NCI-H2227 (cell line): ENCODE results near the gene ELOA.
"Not testable (repeated sequence)": the region's sequence is repeated elsewhere in the genome, so short reads cannot be mapped to it uniquely, and the experiment has no call there.

ENCODE experiments used
- DNase-seq: peaks from one replicate; lab custom pipeline; 2025; ENCODE audit not compliant: unreplicated experiment; lab: John Stamatoyannopoulos, UW

The ELOA gene

DNA sequence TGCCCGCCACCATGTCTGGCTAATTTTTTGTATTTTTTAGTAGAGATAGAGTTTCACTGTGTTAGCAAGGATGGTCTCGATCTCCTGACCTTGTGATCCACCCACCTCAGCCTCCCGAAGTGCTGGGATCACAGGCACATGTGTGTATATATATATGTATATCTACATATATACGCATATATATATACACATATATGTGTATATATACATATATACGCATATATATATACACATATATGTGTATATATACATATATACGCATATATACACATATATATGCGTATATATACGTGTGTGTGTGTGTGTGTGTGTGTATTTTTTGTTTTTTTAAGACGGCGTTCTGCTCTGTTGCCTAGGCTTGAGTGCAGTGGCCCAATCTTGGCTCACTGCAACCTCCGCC is 39.9 kb downstream of the ELOA start:
- DNase-seq: not testable (repeated sequence)

DNA sequence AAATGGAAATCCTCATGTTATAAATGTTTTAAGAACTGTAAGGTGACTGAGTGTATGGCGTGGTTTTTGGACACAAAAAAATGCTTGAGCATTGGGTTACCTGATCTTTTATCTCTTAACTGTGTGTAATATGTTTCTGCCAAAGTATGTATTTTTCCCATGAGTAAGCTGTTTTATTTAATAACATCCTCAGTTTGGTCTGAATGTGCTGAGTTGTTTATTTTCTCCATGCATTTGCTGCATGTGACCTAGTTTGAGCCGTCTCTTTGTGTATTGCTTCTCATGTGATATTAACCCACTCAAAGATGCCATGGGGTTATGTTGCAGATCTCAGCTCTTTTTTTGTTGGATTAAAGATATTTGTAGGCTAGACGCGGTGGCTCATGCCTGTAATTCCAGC is 41.6 kb downstream of the ELOA start:
- no peak for DNase-seq

DNA sequence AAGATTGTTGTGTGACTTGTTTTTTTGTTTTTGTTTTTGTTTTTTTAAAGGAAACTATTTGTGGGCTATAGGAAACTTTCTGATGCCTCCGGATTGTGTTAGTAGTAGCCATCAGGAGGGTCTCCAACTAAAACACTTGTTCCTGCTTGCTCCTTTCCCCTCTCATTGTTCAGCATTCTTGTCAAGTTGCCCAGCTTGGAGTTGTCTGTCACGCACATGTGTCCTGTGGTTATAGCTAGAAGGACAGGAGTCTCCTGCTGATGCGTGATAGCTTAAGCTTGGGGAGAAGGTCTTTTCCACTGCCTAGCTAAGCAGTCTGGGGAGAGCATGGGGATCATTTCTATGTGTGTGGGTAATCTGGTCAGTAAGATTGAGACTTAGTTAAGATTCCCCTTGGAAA is 44.4 kb downstream of the ELOA start:
- no peak for DNase-seq

DNA sequence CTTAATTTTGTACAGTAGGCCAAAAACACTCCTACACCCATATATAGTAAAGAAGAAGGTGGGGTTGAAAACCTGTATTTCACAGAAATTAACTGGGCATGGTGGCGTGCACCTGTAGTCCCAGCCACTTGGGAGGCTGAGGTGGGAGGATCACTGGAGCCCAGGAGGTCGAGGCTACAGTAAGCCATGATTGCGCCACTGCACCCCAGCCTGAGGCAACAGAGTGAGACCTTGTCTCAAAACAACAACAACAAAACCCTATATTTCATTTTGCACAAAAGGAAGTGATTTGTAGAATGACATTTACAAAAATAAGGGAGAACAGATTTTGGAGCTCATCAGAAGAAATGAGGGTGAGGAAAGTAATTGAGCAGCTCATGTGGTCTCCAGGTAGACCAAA is 45.4 kb downstream of the ELOA start:
- no peak for DNase-seq

DNA sequence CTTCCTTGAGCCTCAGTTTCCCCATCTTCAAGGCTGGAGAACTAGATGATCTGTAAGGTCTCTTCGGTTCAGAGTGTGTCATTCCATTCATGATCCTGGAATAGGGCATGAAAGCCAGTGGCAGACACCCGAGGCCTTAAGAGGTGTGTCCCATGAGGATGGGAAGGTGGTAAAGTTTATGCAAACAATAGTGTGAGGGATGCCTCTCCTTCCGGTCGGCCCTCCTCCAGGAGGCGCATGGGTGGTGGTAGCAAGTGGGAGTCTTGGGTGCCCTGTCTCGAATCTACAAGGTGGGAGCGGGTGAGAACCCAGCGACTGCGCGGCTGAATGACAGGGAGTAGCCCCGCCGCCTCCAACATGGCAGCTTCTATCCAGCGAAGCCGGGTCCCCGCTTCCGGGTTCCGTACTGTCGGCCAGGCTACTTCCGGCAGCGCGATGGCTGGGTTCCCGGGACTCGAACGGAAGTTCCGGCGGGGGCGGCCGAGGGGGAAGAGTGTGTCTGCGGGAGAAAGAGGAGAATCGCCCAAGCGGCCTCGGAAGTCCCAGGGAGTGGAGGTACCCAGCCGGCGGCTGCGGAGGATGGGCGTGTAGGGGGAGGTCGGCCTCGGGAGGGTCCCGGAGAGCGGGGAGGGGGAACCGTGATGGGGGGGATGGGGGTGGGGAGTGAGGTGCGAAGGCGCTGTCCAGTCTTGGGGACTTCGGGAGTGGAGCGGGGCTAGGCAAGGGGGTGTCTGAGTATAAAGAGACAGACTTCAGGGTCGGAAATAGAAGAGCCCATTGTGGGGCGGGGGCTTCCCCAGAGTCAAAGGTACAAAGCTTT is 47.6 kb downstream of the ELOA start, which contains the start of gene LYPLA2:
TSS of gene LYPLA2 (plus strand) at position 450 of the 820 bp plus-strand sequence. CDS start 1,538 bp downstream, outside the sequence.
- DNase-seq: peak; percentile 94

DNA sequence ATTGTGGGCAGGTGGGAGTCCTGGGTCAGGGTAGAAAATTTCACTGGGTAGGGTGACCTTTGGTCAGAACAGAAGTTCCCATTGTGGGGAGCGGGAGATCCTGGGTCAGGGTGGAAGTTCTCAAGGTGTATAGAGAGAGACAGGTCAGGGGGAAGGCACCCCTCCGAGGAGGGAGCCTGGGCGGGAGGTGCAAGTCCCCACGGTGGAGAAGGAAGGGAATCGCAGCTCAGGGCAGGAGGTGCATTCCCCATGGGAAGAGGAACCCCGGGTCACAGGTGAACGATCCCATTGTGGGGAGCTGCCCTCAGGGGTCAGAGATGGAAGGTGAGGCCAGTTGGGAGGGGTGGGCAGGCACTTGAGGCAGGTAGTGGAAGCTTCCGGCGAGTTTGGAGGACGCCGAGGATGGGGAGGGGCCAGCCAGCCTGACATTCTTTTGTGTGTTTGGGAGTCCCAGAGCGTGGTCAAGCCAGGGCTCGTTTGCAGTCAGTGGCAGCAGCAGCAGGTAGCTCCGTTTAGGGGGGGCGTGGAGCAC is 48.3 kb downstream of the ELOA start:
- DNase-seq: peak; percentile 28

DNA sequence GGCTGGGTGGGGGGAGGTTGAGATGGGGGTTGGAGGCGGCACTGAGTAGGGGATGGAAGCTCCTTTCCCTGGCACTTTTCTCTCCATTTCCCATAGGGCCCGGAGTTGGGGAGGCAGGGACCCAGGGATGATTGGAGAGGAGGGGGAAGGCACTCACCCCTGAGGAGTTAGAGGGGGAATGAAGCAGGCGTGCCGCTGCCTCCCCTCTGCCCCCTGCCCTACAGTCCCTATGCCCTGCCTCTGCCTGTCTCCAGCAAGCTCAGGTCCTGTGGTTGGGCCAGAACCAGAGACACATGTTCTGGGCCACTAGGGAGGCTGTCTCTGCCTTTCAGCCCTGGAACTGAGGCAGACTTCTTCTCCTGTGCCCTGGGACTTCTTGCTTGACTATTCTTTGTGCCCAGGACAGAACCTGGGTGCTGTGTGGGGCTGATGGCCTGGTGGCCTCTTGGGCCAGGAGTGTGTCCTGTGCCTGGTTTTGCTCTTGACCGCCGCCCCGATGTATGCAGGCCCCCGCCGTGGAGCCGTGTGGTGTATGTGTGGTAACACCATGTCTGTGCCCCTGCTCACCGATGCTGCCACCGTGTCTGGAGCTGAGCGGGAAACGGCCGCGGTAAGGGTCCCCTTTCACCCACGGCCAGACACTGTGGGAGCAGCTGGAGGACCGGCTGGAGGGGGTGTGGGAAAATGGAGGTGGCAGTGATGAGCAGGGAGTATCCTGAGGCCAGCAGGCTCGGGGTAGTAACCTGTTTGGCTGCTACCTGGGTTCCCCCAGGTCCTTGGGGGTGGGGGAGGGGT is 49.1 kb downstream of the ELOA start:
- no peak for DNase-seq

DNA sequence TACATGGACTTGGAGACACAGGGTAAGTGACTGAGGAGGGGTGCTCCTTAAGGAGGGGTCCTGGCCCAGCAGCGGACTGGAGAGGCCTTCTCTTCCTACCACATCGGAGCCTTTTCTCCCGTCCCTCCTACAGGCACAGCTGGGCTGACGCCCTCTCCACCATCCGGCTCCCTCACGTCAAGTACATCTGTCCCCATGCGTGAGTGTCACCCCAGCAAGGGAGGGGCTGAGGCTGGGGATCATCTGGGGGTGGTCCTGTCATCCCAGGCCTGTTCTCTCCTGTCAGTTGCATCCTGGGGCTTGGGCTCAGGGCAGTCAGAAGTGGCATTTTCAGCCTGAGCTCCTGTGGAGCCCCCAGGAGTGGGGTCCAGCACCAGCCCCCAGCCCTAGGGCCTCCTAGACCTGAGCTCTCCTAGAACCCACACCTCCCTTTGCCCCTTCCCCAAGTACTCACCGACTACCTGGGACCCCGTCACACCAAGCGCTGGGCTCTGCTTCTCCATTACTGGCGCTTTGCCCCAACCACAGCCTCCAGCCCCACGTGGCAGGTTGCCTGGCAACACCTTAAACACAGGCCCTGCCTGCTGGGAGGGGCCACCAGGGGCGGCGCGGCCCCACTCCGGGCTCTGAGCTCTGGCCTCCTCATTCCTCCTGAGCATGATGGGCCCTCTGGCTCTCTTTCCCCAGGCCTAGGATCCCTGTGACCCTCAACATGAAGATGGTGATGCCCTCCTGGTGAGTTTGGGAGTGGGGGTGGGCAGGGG is 49.9 kb downstream of the ELOA start:
- DNase-seq: peak; percentile 87

DNA sequence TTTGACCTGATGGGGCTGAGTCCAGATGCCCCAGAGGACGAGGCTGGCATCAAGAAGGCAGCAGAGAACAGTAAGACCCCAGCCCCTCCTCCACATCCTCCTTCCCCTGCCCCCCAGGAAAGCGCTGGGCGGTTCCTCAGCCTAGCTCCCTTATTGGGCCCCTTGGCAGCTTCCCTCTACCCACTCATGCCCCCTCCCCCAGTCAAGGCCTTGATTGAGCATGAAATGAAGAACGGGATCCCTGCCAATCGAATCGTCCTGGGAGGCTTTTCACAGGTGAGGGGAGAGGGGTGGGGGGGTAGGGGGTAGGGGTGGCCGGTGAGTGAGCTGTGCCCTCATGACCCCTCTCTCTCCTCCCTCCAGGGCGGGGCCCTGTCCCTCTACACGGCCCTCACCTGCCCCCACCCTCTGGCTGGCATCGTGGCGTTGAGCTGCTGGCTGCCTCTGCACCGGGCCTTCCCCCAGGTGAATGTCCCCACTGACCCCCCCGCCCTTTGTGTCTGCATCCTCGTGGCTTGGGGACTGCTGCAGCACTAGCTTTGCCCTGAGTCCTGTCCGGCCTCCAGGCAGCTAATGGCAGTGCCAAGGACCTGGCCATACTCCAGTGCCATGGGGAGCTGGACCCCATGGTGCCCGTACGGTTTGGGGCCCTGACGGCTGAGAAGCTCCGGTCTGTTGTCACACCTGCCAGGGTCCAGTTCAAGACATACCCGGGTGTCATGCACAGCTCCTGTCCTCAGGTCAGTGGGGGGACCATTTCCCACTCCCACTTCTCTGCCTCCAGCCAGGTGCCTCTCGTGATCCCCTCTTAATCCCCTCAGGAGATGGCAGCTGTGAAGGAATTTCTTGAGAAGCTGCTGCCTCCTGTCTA is 50.8 kb downstream of the ELOA start:
- peak; percentile 39 for DNase-seq

DNA sequence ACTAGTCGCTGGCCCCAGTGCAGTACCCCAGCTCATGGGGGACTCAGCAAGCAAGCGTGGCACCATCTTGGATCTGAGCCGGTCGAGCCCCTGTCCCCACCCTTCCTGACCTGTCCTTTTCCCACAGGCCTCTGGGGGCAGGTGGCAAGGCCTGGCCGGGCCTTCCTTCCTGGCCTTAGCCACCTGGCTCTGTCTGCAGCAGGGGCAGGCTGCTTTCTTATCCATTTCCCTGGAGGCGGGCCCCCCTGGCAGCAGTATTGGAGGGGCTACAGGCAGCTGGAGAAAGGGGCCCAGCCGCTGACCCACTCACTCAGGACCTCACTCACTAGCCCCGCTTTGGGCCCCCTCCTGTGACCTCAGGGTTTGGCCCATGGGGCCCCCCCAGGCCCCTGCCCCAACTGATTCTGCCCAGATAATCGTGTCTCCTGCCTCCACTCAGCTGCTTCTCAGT is 51.5 kb downstream of the ELOA start:
- DNase-seq: not testable (repeated sequence)

DNA sequence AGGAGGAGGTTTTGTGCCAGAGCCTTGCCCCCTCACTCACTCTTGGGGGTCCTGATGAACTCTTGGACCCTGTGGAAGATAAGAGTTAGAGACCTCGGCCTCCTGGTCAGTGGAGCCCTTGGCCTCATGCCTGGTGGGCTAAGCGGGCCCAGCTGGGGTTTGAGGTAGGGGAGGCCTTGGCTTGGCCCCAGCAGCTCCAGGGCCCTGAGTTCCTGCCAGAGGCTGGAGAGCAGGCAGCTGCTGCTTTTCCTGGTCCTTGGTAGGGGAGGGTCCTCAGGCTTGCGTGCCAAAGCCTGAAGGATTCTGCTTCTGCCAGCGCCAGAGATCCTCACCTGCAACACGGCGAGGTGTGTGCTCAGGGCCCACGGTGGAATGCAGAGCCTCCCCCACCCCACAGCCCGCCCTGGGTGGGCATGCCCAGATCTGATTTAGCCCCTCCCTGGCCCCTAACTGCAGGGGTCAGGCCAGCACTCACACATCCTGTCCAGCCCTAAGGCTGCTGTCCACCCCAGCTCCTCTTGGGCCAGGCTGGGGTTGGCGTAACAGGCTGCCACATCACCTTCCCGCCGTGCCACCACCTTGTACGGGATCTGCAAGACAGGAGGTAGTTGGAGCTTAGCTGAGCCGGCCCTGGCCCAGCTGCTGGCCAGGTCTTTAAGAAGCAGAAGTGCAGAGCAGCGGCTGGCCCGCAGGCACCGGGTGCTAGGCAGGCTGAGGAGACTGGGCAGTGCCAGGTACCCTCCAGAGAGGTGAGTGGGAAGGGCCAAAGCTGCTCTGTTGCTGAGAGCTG is 52.6 kb downstream of the ELOA start:
- DNase-seq: no peak

DNA sequence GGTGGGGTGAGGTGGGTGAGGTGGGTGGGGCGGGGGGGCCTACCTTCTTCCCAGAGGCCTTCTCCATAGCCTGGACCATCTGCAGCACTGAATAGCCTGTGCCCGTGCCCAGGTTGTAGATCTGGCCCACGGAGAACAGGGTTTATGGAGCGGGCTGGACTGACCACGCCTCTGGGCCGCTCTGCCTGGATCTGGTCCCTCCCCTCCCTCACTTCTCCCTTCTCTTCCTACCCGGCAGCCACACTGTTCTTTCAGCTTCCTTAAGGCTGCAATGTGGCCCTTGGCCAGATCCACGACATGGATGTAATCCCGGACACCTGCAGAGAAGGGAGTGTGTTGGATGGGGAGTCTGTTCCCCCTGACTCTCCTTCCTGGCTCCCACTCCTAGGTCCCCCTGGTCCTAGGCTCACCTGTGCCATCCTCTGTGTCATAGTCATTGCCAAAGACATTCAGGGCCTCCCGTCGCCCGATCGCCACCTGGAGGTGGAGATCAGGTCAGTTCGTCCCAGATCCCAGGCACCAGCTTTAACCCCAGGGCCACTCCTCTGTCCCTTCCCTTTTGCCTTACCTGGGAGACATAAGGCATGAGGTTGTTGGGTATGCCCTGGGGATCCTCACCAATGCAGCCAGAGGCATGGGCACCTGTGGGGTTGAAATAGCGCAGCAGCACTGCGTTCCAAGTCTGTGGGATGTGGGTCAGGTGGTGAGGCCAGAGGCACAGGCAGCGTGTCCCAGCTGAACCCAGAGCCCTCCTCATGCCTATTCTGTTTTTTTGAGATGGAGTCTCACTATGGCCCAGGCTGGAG is 53.4 kb downstream of the ELOA start:
- DNase-seq: no peak

DNA sequence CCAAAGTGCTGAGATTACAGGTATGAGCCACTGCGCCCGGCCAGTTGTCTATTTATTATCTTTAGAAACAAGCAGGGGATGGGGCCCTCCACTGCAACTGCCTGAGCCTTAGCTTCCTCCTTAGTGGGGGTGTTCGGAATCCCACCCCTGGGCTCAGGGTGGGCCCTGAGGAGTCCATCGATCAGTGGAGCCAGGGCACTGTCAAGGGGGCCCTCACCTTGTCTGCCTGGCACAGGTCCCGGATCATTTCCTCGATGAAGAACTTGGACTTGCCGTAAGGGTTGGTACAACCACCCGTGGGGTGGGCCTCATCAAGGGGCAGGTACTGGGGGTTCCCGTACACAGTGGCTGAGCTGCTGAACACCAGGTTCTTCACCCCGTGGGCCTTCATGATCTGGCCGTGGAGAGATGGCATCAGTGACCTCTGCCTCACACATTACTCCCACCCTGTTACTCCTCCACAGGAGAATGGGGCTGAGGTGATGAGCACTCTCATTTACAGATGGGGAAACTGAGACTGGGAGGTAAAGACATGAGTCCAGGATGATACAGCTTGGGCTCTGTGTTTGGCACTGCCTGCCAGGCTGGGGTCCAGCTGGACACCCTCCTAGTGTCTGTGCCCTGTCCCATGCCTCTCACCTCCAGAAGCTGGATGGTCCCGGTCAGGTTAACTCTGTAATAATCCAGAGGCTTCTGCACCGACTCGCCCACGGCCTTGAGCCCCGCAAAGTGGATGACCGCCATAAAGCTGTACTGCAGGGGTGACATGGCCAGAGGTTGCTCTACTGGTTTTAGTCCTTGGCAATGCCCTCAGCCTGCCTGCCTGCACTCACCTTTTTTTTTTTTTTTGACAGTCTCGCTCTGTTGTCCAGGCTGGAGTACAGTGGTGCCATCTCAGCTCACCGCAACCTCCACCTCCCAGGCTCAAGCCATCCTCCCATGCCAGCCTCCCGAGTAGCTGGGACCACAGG is 54.5 kb downstream of the ELOA start:
- no peak for DNase-seq

DNA sequence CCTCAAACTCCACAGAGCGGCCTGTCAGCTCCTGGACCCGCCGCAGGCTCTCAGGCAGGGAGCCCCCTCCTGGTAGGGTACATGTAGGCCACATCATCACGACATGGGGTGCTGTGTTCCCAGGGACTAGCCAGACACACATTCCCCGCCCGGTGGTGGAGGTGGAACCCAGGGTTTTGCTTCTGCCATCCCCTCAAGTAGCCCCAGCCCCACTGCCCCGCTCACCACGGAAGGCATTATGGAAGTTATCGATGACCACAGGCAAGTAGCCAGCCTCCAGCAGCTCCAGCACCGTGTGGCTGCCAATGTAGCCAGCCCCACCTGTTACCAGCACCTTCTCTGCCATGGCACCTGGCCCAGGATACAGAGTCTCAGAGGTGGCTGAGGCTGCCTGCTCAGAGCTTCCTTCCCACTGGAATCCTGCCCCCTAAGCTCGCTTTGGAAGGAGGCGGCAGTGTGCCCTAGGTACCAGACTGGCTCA is 55.4 kb downstream of the ELOA start:
- DNase-seq: no peak

DNA sequence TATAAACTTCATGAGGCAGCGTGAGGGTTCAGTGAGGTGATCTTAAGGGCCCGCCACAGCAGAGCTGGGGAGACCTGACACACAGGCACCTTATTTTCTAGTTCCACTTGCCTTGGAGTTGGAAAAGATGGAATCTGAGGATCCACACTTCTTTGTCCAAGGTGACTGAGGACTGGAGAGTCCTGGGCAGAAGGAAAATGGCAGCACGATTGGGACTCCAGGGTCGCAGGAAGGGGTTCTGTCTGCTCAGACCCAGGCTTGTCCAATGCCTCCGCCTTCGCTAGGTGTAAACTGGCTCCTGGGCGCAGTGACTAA is 55.9 kb downstream of the ELOA start:
- no peak for DNase-seq

DNA sequence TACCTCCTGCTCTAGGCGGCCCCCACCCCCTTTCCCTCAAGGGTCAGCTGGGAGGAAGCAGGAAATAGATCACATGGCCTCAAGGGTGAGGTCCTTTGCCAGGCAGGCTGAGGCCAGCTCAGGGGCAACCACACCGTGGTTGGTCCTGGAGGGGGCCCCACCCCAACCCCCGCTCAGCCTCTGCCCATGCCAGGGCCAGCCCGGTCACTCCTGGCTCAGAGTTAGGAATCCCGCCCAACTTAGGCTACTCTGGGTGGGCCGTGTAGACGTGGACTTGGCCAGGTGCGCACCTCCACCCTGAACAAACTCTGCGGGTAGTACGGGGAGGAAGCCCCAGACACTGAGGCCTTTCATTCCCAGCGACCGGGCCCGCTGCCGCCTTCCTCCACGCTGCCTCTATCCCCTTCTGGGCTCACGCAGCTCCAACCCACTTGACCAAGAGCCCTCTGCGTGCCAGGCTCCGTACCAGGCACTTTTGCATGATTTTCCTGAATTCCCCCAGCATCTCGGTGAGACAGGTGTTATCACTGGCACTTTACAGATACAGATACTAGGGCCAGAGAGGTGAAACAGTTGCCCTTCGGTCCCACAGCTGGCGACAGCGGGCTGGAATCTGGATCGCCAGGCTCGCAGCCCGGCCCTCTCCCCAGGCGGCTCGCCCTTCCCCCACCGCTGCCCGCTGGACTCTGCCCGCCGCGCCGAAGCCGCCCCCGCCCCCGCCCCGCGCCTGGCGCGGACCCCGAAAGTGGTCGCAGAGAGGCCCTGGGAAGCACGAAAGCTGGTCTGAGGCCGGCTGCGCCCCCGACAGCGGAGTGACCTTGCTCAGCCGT is 56.5 kb downstream of the ELOA start:
- DNase-seq: peak; percentile 65
